IMR-90 (cell line): ENCODE measurements around the gene ZNF282. TPM values are rescaled to one million over a fixed set of nuclear protein-coding genes. Genes with fewer than 3 reads are reported as not detected.

ENCODE experiments used
- ATAC-seq: fragments of 200-7000 bp; cut with Tn5 transposase; 2 replicates; pipeline ENCODE4 v1.9.1; 2020; ENCODE audit warnings: low read depth, mild to moderate bottlenecking, moderate library complexity
- Bru-seq: library from RNA; stranded (reverse); fragments of 400-500 nt; gene quantifications from one replicate; lab custom pipeline; 2021; lab: Mats Ljungman, UMichigan
- BruChase-seq, 2 experiments: library from RNA; stranded (reverse); fragments of 400-500 nt; gene quantifications; one replicate each; lab custom pipeline; 2021; lab: Mats Ljungman, UMichigan
- BruUV-seq: library from RNA; stranded (reverse); fragments of 400-500 nt; replicated peaks from 2 replicates; lab custom pipeline; 2021; lab: Mats Ljungman, UMichigan
- CTCF ChIA-PET: fragments of 300-600 bp; formaldehyde crosslinking; extraction: SDS; loops from one replicate; lab custom pipeline; 2021; ENCODE audit warnings: antibody characterized with exemption; lab: Yijun Ruan, JAX
- POLR2A ChIA-PET: fragments of 300-600 bp; sonication (Branson Sonifier 250); formaldehyde crosslinking; loops from one replicate; lab custom pipeline; 2022; ENCODE audit warnings: antibody characterized with exemption; ENCODE audit not compliant: unreplicated experiment; lab: Charles Lee
- DNase-seq: peaks from one replicate; pipeline ENCODE4 v3.0.0; 2013
- H2AFZ ChIP-seq: replicated peaks from 2 replicates; pipeline ENCODE3; 2013; ENCODE audit warnings: low read length, mild to moderate bottlenecking; ENCODE audit not compliant: poor library complexity
- H2AK5ac ChIP-seq: 2 replicates; pipeline ENCODE4 v1.6.1; 2013; ENCODE audit warnings: low read depth, low read length, inconsistent platforms
- H2AK9ac ChIP-seq: replicated peaks from 2 replicates; pipeline ENCODE3; 2013; ENCODE audit warnings: mild to moderate bottlenecking, low read depth, low read length, moderate library complexity; ENCODE audit not compliant: poor library complexity
- H2BK120ac ChIP-seq: 2 replicates; pipeline ENCODE4 v1.6.1; 2013; ENCODE audit warnings: low read depth, low read length, inconsistent platforms
- H2BK15ac ChIP-seq: 3 replicates; pipeline ENCODE4 v1.6.1; 2013; ENCODE audit warnings: low read depth, low read length, inconsistent platforms
- H2BK20ac ChIP-seq: 2 replicates; pipeline ENCODE4 v1.6.1; 2013; ENCODE audit warnings: low read depth, mild to moderate bottlenecking, inconsistent platforms, low read length, moderate library complexity
- H2BK5ac ChIP-seq: 2 replicates; pipeline ENCODE4 v1.6.1; 2013; ENCODE audit warnings: mild to moderate bottlenecking, low read depth, low read length, inconsistent platforms; ENCODE audit not compliant: poor library complexity, severe bottlenecking
- H3K14ac ChIP-seq: replicated peaks from 2 replicates; pipeline ENCODE4 v1.6.1; 2013; ENCODE audit warnings: low read depth, low read length, inconsistent platforms
- H3K18ac ChIP-seq: 2 replicates; pipeline ENCODE4 v1.6.1; 2013; ENCODE audit warnings: low read depth, low read length, control low read depth
- H3K23ac ChIP-seq: 2 replicates; pipeline ENCODE4 v1.6.1; 2013; ENCODE audit warnings: low read depth, low read length, inconsistent platforms
- H3K27ac ChIP-seq: 2 replicates; pipeline ENCODE4 v1.5.1; 2013; ENCODE audit warnings: mild to moderate bottlenecking, control low read depth, low read length; ENCODE audit not compliant: insufficient read depth
- H3K27me3 ChIP-seq: 2 replicates; pipeline ENCODE4 v1.6.1; 2013; ENCODE audit warnings: low read length; ENCODE audit not compliant: control insufficient read depth, insufficient read depth
- H3K36me3 ChIP-seq: 2 replicates; pipeline ENCODE4 v1.6.1; 2013; ENCODE audit warnings: low read length, mixed read lengths; ENCODE audit not compliant: control insufficient read depth, insufficient read depth
- H3K4ac ChIP-seq: 2 replicates; pipeline ENCODE4 v1.6.1; 2013; ENCODE audit warnings: low read depth, low read length, inconsistent platforms
- H3K4me1 ChIP-seq: 2 replicates; pipeline ENCODE4 v1.6.1; 2013; ENCODE audit warnings: low read length, mixed read lengths; ENCODE audit not compliant: control insufficient read depth, insufficient read depth
- H3K4me2 ChIP-seq: 2 replicates; pipeline ENCODE4 v1.6.1; 2013; ENCODE audit warnings: low read depth, mild to moderate bottlenecking, control low read depth, low read length, moderate library complexity
- H3K4me3 ChIP-seq: 2 replicates; pipeline ENCODE4 v1.5.1; 2013; ENCODE audit warnings: low read depth, mild to moderate bottlenecking, control low read depth, low read length, moderate library complexity; ENCODE audit not compliant: insufficient read depth
- H3K56ac ChIP-seq: 2 replicates; pipeline ENCODE4 v1.6.1; 2013; ENCODE audit warnings: low read length, inconsistent platforms; ENCODE audit not compliant: insufficient read depth; ENCODE audit errors: extremely low read depth
- H3K79me1 ChIP-seq, 2 experiments: 2 replicates each; pipeline ENCODE4 v1.6.1; 2013; ENCODE audit warnings: low read length in 2 of 2, inconsistent platforms in 1 of 2, low read depth in 1 of 2
- H3K9ac ChIP-seq: 2 replicates; pipeline ENCODE4 v1.6.1; 2013; ENCODE audit warnings: low read depth, low read length, control low read depth
- H3K9me1 ChIP-seq: 2 replicates; pipeline ENCODE4 v1.6.1; 2013; ENCODE audit warnings: low read length, inconsistent platforms; ENCODE audit not compliant: insufficient read depth
- H3K9me3 ChIP-seq: 2 replicates; pipeline ENCODE4 v1.6.1; 2013; ENCODE audit warnings: low read length; ENCODE audit not compliant: control insufficient read depth, insufficient read depth
- H4K20me1 ChIP-seq: 2 replicates; pipeline ENCODE4 v1.6.1; 2013; ENCODE audit warnings: low read length, inconsistent platforms; ENCODE audit not compliant: insufficient read depth
- H4K5ac ChIP-seq: 2 replicates; pipeline ENCODE4 v1.6.1; 2013; ENCODE audit warnings: mild to moderate bottlenecking, low read depth, low read length, control low read depth
- H4K8ac ChIP-seq, 2 experiments: 2 replicates each; pipeline ENCODE4 v1.6.1; 2013; ENCODE audit warnings: low read depth in 2 of 2, low read length in 2 of 2, control low read depth in 1 of 2, inconsistent platforms in 1 of 2
- H4K91ac ChIP-seq: 2 replicates; pipeline ENCODE4 v1.6.1; 2013; ENCODE audit warnings: low read depth, low read length, inconsistent platforms; ENCODE audit not compliant: insufficient read depth
- BHLHE40 ChIP-seq: fragments of 150-350 bp; IDR thresholded peaks from 2 replicates; pipeline ENCODE4 v1.6.1; 2016; ENCODE audit warnings: mild to moderate bottlenecking, low read depth, low read length
- CEBPB ChIP-seq: IDR thresholded peaks from 2 replicates; pipeline ENCODE4 v1.6.1; 2012; ENCODE audit warnings: low read depth, low read length, improper control_type of control experiment
- CHD1 ChIP-seq: IDR thresholded peaks from 2 replicates; pipeline ENCODE4 v1.6.1; 2012; ENCODE audit warnings: low read depth, low read length, improper control_type of control experiment
- ELK1 ChIP-seq: fragments of 150-350 bp; IDR thresholded peaks from 2 replicates; pipeline ENCODE4 v1.6.1; 2016; ENCODE audit warnings: low read depth, mild to moderate bottlenecking, low read length, moderate library complexity, borderline replicate concordance
- MAZ ChIP-seq: IDR thresholded peaks from 2 replicates; pipeline ENCODE4 v1.6.1; 2012; ENCODE audit warnings: low read depth, mild to moderate bottlenecking, low read length, improper control_type of control experiment, moderate library complexity, borderline replicate concordance
- MXI1 ChIP-seq: IDR thresholded peaks from 2 replicates; pipeline ENCODE4 v1.6.1; 2012; ENCODE audit warnings: low read depth, mild to moderate bottlenecking, low read length, moderate library complexity, borderline replicate concordance
- NFE2L2 ChIP-seq: fragments of 150-350 bp; IDR thresholded peaks from 2 replicates; pipeline ENCODE4 v1.6.1; 2016; ENCODE audit warnings: low read depth, mild to moderate bottlenecking, low read length
- POLR2A ChIP-seq: IDR thresholded peaks from 2 replicates; pipeline ENCODE4 v1.6.1; 2012; ENCODE audit warnings: mild to moderate bottlenecking, low read depth, low read length
- SMC3 ChIP-seq: fragments of 150-350 bp; IDR thresholded peaks from 2 replicates; pipeline ENCODE4 v1.6.1; 2016; ENCODE audit warnings: low read depth, mild to moderate bottlenecking, antibody characterized with exemption, low read length, moderate library complexity
- USF2 ChIP-seq: fragments of 150-350 bp; IDR thresholded peaks from 2 replicates; pipeline ENCODE4 v1.6.1; 2017; ENCODE audit warnings: mild to moderate bottlenecking, antibody characterized with exemption, low read length, low read depth
- WGBS, 2 experiments: methylation state at CpG; one replicate each; pipeline versions ENCODE4 v1.1.5 to v1.1.7; 2013; ENCODE audit warnings: missing lambda C conversion rate in 2 of 2; ENCODE audit not compliant: insufficient read length in 1 of 2; ENCODE audit errors: extremely low coverage in 2 of 2; 5-methylcytosine and 5-hydroxymethylcytosine counted together
- dilution Hi-C: fragments of 300-500 bp; cut with HindIII; formaldehyde crosslinking; loops from one replicate; pipeline ENCODE4 v1.14.3; 2018; ENCODE audit warnings: low sequenced_read_pairs; ENCODE audit not compliant: unreplicated experiment
- in situ Hi-C: fragments of 300-500 bp; cut with MboI; formaldehyde crosslinking; loops from 3 replicates; pipeline ENCODE4 v1.14.3; 2019; ENCODE audit warnings: low sequenced_read_pairs, inconsistent platforms, mixed read lengths
- intact Hi-C: fragments of 100-400 bp; cut with micrococcal nuclease; formaldehyde crosslinking; loops from 2 replicates; pipeline ENCODE4 v1.10.0; 2022
- long read RNA-seq: library from polyadenylated mRNA; unstranded; transcript quantifications from one replicate; pipeline ENCODE4 v2.0.0, GENCODE V29; 2021; ENCODE audit not compliant: unreplicated experiment
- polyA plus RNA-seq, 3 experiments: library from polyadenylated mRNA; depleted of rRNA; stranded (reverse); fragments of >200 nt; gene quantifications; 2 replicates each; pipeline ENCODE4 v1.2.3, GENCODE V29; 2012; ENCODE audit warnings: low replicate concordance in 1 of 3
- total RNA-seq: library from RNA; depleted of rRNA; stranded (reverse); fragments of >200 nt; gene quantifications from 2 replicates; pipeline ENCODE4 v1.2.3, GENCODE V29; 2012; rRNA removed

Gene ZNF282
- total RNA-seq (6.7 and 7.2 TPM in 2 replicates), polyA plus RNA-seq (2012; rRNA removed) (11.9 and 13.6 TPM in 2 replicates), Bru-seq, nascent RNA (percentile 83 among the genes with signal in this experiment), BruChase-seq, experiment 1, labeled RNA remaining after a 6-hour chase (percentile 76 among the genes with signal in this experiment), BruChase-seq, experiment 2, labeled RNA remaining after a 2-hour chase (percentile 73 among the genes with signal in this experiment)
- polyA plus RNA-seq (2012; cell fraction: cytosol; rRNA removed): 7.9 and 11.3 TPM in 2 replicates
- 17.8 and 29.7 TPM in 2 replicates for polyA plus RNA-seq (2012; cell fraction: nucleus; rRNA removed; ENCODE audit: low replicate concordance)
- long read RNA-seq, partial matches to known transcripts: 1 of 9 reads
- long read RNA-seq, other reads (novel, unspliced or antisense): 7 of 9 reads

GRCh38 chr7:149195180-149196150 lies at the start of gene ZNF282:
ZNF282 (plus strand) TSS chr7:149195546; CDS start chr7:149195590, 44 bp downstream.
- H3K14ac ChIP-seq: peak within 1 kb of the TSS; percentile 64
- H4K8ac ChIP-seq: peak within 1 kb of the TSS; percentile 63 to 86; a peak in 3 of 4 replicates
- peak within 1 kb of the TSS; percentile 77; the same call in 1 of the 2 replicates for H3K56ac ChIP-seq
- H4K5ac ChIP-seq: peak within 1 kb of the TSS; percentile 33
- H4K20me1 ChIP-seq: peaks cover 17% of the 10 kb centered on the region
- H3K23ac ChIP-seq: peak within 1 kb of the TSS; percentile 87
- no peak within 1 kb of the TSS for H2BK15ac ChIP-seq
- H3K27ac ChIP-seq: peak within 1 kb of the TSS; percentile 78
- H2AK5ac ChIP-seq: 0 out of 2 replicates have a peak within 1 kb of the TSS, but pooled peaks have one; percentile 44
- H3K36me3 ChIP-seq: peaks cover 16% of the 10 kb centered on the region
- dilution Hi-C loops (no loop called here), in situ Hi-C loops (no loop called here), intact Hi-C loops (loop anchor here (5.0 kb wide), 1 partner anchor 37 kb away; no protein-coding TSS in a partner anchor)
- H4K91ac ChIP-seq: peak within 1 kb of the TSS; percentile 39
- H3K9ac ChIP-seq: peak within 1 kb of the TSS; percentile 89
- no peaks in the 10 kb centered on the region for H3K9me3 ChIP-seq
- H2AK9ac ChIP-seq: peak within 1 kb of the TSS; percentile 86
- no peak within 1 kb of the TSS for H3K18ac ChIP-seq
- peak within 1 kb of the TSS; percentile 71 for H2BK5ac ChIP-seq
- peak within 1 kb of the TSS; percentile 75 for H3K4me3 ChIP-seq
- no TSS peak for BruUV-seq
- peak within 1 kb of the TSS; percentile 46 for H2BK120ac ChIP-seq
- ATAC-seq: peak; percentile 98
- CTCF ChIA-PET: interaction anchor here (0.5 to 1.2 kb wide), 8 partner anchors 10 to 68 kb away, joined by 3 to 9 read pairs (median 3); partner anchors contain the start of gene ZNF398
- H3K9me1 ChIP-seq: 0 out of 2 replicates have a peak, but pooled peaks cover 6% of the 10 kb centered on the region
- POLR2A ChIA-PET: no interaction called here
- H3K4ac ChIP-seq: peak within 1 kb of the TSS; percentile 77
- no peaks in the 10 kb centered on the region for H3K27me3 ChIP-seq
- 0% methylated on average over 61 of the region's 97 CpGs; no CpG with 5 or more reads in 1 of the 2 experiments for WGBS, 2 experiments
- H3K4me2 ChIP-seq: peak within 1 kb of the TSS; percentile 92
- H3K79me1 ChIP-seq: peaks cover 6 to 36% of the 10 kb centered on the region in 2 experiments
- peak within 1 kb of the TSS; percentile 97 for H2AFZ ChIP-seq
- peak; percentile 89 for DNase-seq
- H2BK20ac ChIP-seq: no peak within 1 kb of the TSS
- peaks cover 6% of the 10 kb centered on the region for H3K4me1 ChIP-seq
- TF ChIP-seq USF2 (no peak), MAZ (peak; percentile 81), ELK1 (no peak), CEBPB (no peak), MXI1 (0 out of 2 replicates have a peak, but pooled peaks have one; percentile 49), SMC3 (peak; percentile 38; the same call in 1 of the 2 replicates), CHD1 (no peak), BHLHE40 (no peak), NFE2L2 (no peak), POLR2A (peak; percentile 79)
